Progenitor cell of endocrine pancreas (in vitro differentiated cells): ENCODE data around the gene KCNJ6. TPM values are rescaled to one million over a fixed set of nuclear protein-coding genes. Genes with fewer than 3 reads are reported as not detected.
"Not testable (repeated sequence)": the region's sequence is repeated elsewhere in the genome, so short reads cannot be mapped to it uniquely, and the experiment has no call there.

Experiments
- DNase-seq: peaks from one replicate; pipeline ENCODE4 v3.0.0; 2021; ENCODE audit warnings: low spot score; ENCODE audit not compliant: unreplicated experiment
- H3K27ac Mint-ChIP-seq: 2 replicates; pipeline ENCODE4 v1.8.0; 2021; ENCODE audit warnings: mild to moderate bottlenecking, moderate library complexity, mixed read lengths
- H3K27me3 Mint-ChIP-seq: 2 replicates; pipeline ENCODE4 v1.8.0; 2021; ENCODE audit warnings: mixed read lengths
- H3K36me3 Mint-ChIP-seq: 2 replicates; pipeline ENCODE4 v1.8.0; 2022; ENCODE audit warnings: mixed read lengths; ENCODE audit not compliant: insufficient read depth
- H3K4me1 Mint-ChIP-seq: 2 replicates; pipeline ENCODE4 v1.8.0; 2021; ENCODE audit warnings: low read depth, mixed read lengths
- H3K4me3 Mint-ChIP-seq: 2 replicates; pipeline ENCODE4 v1.8.0; 2021; ENCODE audit warnings: low read depth, mild to moderate bottlenecking, moderate library complexity, mixed read lengths
- H3K9me3 Mint-ChIP-seq: 2 replicates; pipeline ENCODE4 v1.8.0; 2021; ENCODE audit warnings: low read depth, mixed read lengths
- CTCF ChIP-seq: fragments of 200-600 bp; sonication (generic); IDR thresholded peaks from one replicate; pipeline ENCODE4 v1.5.0; 2021; ENCODE audit warnings: antibody characterized with exemption, mild to moderate bottlenecking; ENCODE audit not compliant: unreplicated experiment
- total RNA-seq: library from RNA; stranded (reverse); gene quantifications from 2 replicates; pipeline ENCODE4 v1.2.1, GENCODE V29; 2021

KCNJ6 gene
- total RNA-seq, 1 donor from 2014 or later: 3.3 TPM

- Mint-ChIP-seq H3K4me3 (no peak overlapping the region), H3K36me3 (peaks cover 3% of the 10 kb centered on the region), H3K4me1 (peaks cover 4% of the 10 kb centered on the region), H3K27me3 (peaks cover 15% of the 10 kb centered on the region), H3K9me3 (peaks cover 11% of the 10 kb centered on the region), H3K27ac (no peak overlapping the region)
- TF ChIP-seq CTCF: no peak
- DNase-seq: no peak
These were observed 247.6 kb downstream of the KCNJ6 start for GRCh38 chr21:37668462-37669239.

- H3K27me3 Mint-ChIP-seq: peaks cover 7% of the 10 kb centered on the region
- peaks cover 11% of the 10 kb centered on the region for H3K9me3 Mint-ChIP-seq
- DNase-seq: no peak
- TF ChIP-seq CTCF: no peak
- H3K4me1 Mint-ChIP-seq: peaks cover 4% of the 10 kb centered on the region
- no peak overlapping the region for H3K4me3 Mint-ChIP-seq
- no peak overlapping the region for H3K27ac Mint-ChIP-seq
- peaks cover 3% of the 10 kb centered on the region for H3K36me3 Mint-ChIP-seq
These were observed 248.9 kb downstream of the KCNJ6 start for GRCh38 chr21:37667380-37667779.

- Mint-ChIP-seq H3K9me3 (peaks cover 11% of the 10 kb centered on the region), H3K4me3 (no peak overlapping the region), H3K36me3 (peaks cover 3% of the 10 kb centered on the region), H3K27ac (no peak overlapping the region), H3K4me1 (peaks cover 4% of the 10 kb centered on the region), H3K27me3 (no peaks in the 10 kb centered on the region)
- TF ChIP-seq CTCF: no peak
- no peak for DNase-seq
These were observed 250.8 kb downstream of the KCNJ6 start for GRCh38 chr21:37665230-37666024.

GRCh38 chr21:37662227-37662626, 254.0 kb downstream of the KCNJ6 start:
- H3K27ac Mint-ChIP-seq, H3K27me3 Mint-ChIP-seq, DNase-seq, H3K9me3 Mint-ChIP-seq, H3K36me3 Mint-ChIP-seq, H3K4me3 Mint-ChIP-seq: not testable (repeated sequence)
- peaks cover 17% of the 10 kb centered on the region for H3K4me1 Mint-ChIP-seq

- TF ChIP-seq CTCF: no peak
- H3K4me1 Mint-ChIP-seq: peaks cover 14% of the 10 kb centered on the region
- no peaks in the 10 kb centered on the region for H3K27me3 Mint-ChIP-seq
- no peak for DNase-seq
- H3K4me3 Mint-ChIP-seq: no peak overlapping the region
- peaks cover 3% of the 10 kb centered on the region for H3K36me3 Mint-ChIP-seq
- H3K27ac Mint-ChIP-seq: no peak overlapping the region
- peaks cover 5% of the 10 kb centered on the region for H3K9me3 Mint-ChIP-seq
These were observed 255.5 kb downstream of the KCNJ6 start for GRCh38 chr21:37660709-37661108.
